Stomach smooth muscle (tissue), 2 donors: Measurements from ENCODE around the gene MIA2.
"Not testable (repeated sequence)": the region's sequence is repeated elsewhere in the genome, so short reads cannot be mapped to it uniquely, and the experiment has no call there.

Experiments
- H3K27ac ChIP-seq: one replicate; pipeline ENCODE4 v1.7.0; 2013; ENCODE audit warnings: mild to moderate bottlenecking, low read length, inconsistent platforms
- H3K27me3 ChIP-seq, 2 donors: one replicate each; pipeline ENCODE4 v1.7.0; 2013; ENCODE audit warnings: low read length in 2 of 2; ENCODE audit not compliant: insufficient read depth in 2 of 2, control insufficient read depth in 1 of 2
- H3K36me3 ChIP-seq, 2 donors: one replicate each; pipeline ENCODE4 v1.7.0; 2013; ENCODE audit warnings: low read length in 2 of 2; ENCODE audit not compliant: control insufficient read depth in 2 of 2, insufficient read depth in 2 of 2
- H3K4me1 ChIP-seq: one replicate; pipeline ENCODE4 v1.7.0; 2013; ENCODE audit warnings: low read length; ENCODE audit not compliant: control insufficient read depth, insufficient read depth
- H3K4me3 ChIP-seq, 2 donors: one replicate each; pipeline ENCODE4 v1.7.0; 2013; ENCODE audit warnings: low read length in 2 of 2
- H3K9ac ChIP-seq, 2 donors: one replicate each; pipeline ENCODE4 v1.7.0; 2013; ENCODE audit warnings: low read length in 2 of 2, mild to moderate bottlenecking in 1 of 2
- H3K9me3 ChIP-seq, 2 donors: one replicate each; pipeline ENCODE4 v1.7.0; 2013; ENCODE audit warnings: low read length in 2 of 2; ENCODE audit not compliant: control insufficient read depth in 2 of 2
- donor health status: healthy.
- donor health status: Pancreatic carcinoma.

MIA2 gene

GRCh38 chr14:39342768-39343167 lies 109.1 kb downstream of the MIA2 start:
- Histone ChIP-seq H3K9me3 (no peaks in the 10 kb centered on the region), H3K36me3 (peaks cover 3 to 5% of the 10 kb centered on the region in 2 donors), H3K9ac (no peak overlapping the region), H3K4me1 (no peaks in the 10 kb centered on the region), H3K4me3 (no peak overlapping the region), H3K27me3 (no peaks in the 10 kb centered on the region), H3K27ac (no peak overlapping the region)

- Histone ChIP-seq H3K4me1 (no peaks in the 10 kb centered on the region), H3K27ac (no peak overlapping the region), H3K9ac (no peak overlapping the region), H3K9me3 (no peaks in the 10 kb centered on the region), H3K36me3 (peaks cover 5 to 6% of the 10 kb centered on the region in 2 donors), H3K27me3 (no peaks in the 10 kb centered on the region), H3K4me3 (no peak overlapping the region)
These were observed 109.9 kb downstream of the MIA2 start for GRCh38 chr14:39343614-39344013.

- H3K27me3 ChIP-seq = no peaks in the 10 kb centered on the region
- no peaks in the 10 kb centered on the region for H3K9me3 ChIP-seq
- H3K4me1 ChIP-seq = no peaks in the 10 kb centered on the region
- H3K9ac ChIP-seq = no peak overlapping the region
- H3K36me3 ChIP-seq = peaks cover 0 to 9% of the 10 kb centered on the region in 2 donors
- no peak overlapping the region for H3K27ac ChIP-seq
- no peak overlapping the region for H3K4me3 ChIP-seq
These were observed 117.2 kb downstream of the MIA2 start for GRCh38 chr14:39350866-39351265.

GRCh38 chr14:39351708-39352107 lies 118.0 kb downstream of the MIA2 start:
- Histone ChIP-seq H3K4me1 (no peaks in the 10 kb centered on the region), H3K9me3 (no peaks in the 10 kb centered on the region), H3K27me3 (no peaks in the 10 kb centered on the region)

GRCh38 chr14:39359069-39359468 lies 125.4 kb downstream of the MIA2 start:
- H3K9me3 ChIP-seq, H3K9ac ChIP-seq, H3K4me1 ChIP-seq, H3K36me3 ChIP-seq, H3K4me3 ChIP-seq, H3K27me3 ChIP-seq, H3K27ac ChIP-seq: not testable (repeated sequence)

More at GRCh38 chr14:39351708-39352107, 118.0 kb downstream of the MIA2 start:
- H3K27ac ChIP-seq = no peak overlapping the region
- H3K36me3 ChIP-seq = peaks cover 0 to 7% of the 10 kb centered on the region in 2 donors
- H3K4me3 ChIP-seq = no peak overlapping the region
- H3K9ac ChIP-seq = no peak overlapping the region

- Histone ChIP-seq H3K4me1 (no peaks in the 10 kb centered on the region), H3K9me3 (peaks cover 0 to 3% of the 10 kb centered on the region in 2 donors), H3K27ac (no peak overlapping the region), H3K36me3 (no peaks in the 10 kb centered on the region), H3K9ac (no peak overlapping the region), H3K27me3 (no peaks in the 10 kb centered on the region), H3K4me3 (no peak overlapping the region)
These were observed 126.6 kb downstream of the MIA2 start for GRCh38 chr14:39360316-39360715.

GRCh38 chr14:39361556-39361955 lies 127.8 kb downstream of the MIA2 start:
- H3K27ac ChIP-seq, H3K9me3 ChIP-seq, H3K4me1 ChIP-seq, H3K4me3 ChIP-seq, H3K36me3 ChIP-seq, H3K27me3 ChIP-seq, H3K9ac ChIP-seq: not testable (repeated sequence)

- Histone ChIP-seq H3K27ac (no peak overlapping the region), H3K4me3 (no peak overlapping the region), H3K36me3 (no peaks in the 10 kb centered on the region), H3K4me1 (no peaks in the 10 kb centered on the region), H3K9ac (no peak overlapping the region), H3K27me3 (no peaks in the 10 kb centered on the region), H3K9me3 (peaks cover 0 to 3% of the 10 kb centered on the region in 2 donors)
These were observed 130.8 kb downstream of the MIA2 start for GRCh38 chr14:39364509-39364908.

GRCh38 chr14:39365354-39365753 lies 131.6 kb downstream of the MIA2 start:
- peaks cover 0 to 3% of the 10 kb centered on the region in 2 donors for H3K9me3 ChIP-seq
- no peak overlapping the region for H3K27ac ChIP-seq
- H3K4me1 ChIP-seq = no peaks in the 10 kb centered on the region
- H3K36me3 ChIP-seq = no peaks in the 10 kb centered on the region
- no peak overlapping the region for H3K9ac ChIP-seq
- no peak overlapping the region for H3K4me3 ChIP-seq
- no peaks in the 10 kb centered on the region for H3K27me3 ChIP-seq

GRCh38 chr14:39366460-39367386 lies 133.0 kb downstream of the MIA2 start:
- no peak overlapping the region for H3K4me3 ChIP-seq
- peaks cover 0 to 3% of the 10 kb centered on the region in 2 donors for H3K9me3 ChIP-seq
- no peak overlapping the region for H3K27ac ChIP-seq
- no peaks in the 10 kb centered on the region for H3K27me3 ChIP-seq
- H3K36me3 ChIP-seq = no peaks in the 10 kb centered on the region
- H3K9ac ChIP-seq = no peak overlapping the region
- no peaks in the 10 kb centered on the region for H3K4me1 ChIP-seq

- Histone ChIP-seq H3K27ac (no peak overlapping the region), H3K36me3 (no peaks in the 10 kb centered on the region), H3K27me3 (no peaks in the 10 kb centered on the region)
These were observed 133.7 kb downstream of the MIA2 start for GRCh38 chr14:39367387-39367751.

More at GRCh38 chr14:39367387-39367751, 133.7 kb downstream of the MIA2 start:
- Histone ChIP-seq H3K4me1 (no peaks in the 10 kb centered on the region), H3K4me3 (no peak overlapping the region), H3K9me3 (peaks cover 0 to 3% of the 10 kb centered on the region in 2 donors), H3K9ac (no peak overlapping the region)
